Smooth muscle cell (in vitro differentiated cells): ENCODE results near the gene LRIT1. TPM values are rescaled to one million over a fixed set of nuclear protein-coding genes. Genes with fewer than 3 reads are reported as not detected.

ENCODE experiments used
- DNase-seq: peaks from one replicate; lab custom pipeline; 2025; ENCODE audit not compliant: unreplicated experiment; lab: John Stamatoyannopoulos, UW
- H2AFZ ChIP-seq: fragments of 200-600 bp; sonication (generic); 2 replicates; pipeline ENCODE4 v1.6.0; 2016; ENCODE audit warnings: antibody characterized with exemption, low read depth, mild to moderate bottlenecking
- H3F3A ChIP-seq: fragments of 200-600 bp; sonication (generic); 2 replicates; pipeline ENCODE4 v1.6.0; 2017; ENCODE audit warnings: antibody characterized with exemption, low read depth
- H3K27ac ChIP-seq: fragments of 200-600 bp; sonication (generic); 2 replicates; pipeline ENCODE4 v1.5.1; 2016; ENCODE audit warnings: low read depth, mild to moderate bottlenecking
- H3K27me3 ChIP-seq: fragments of 200-600 bp; sonication (generic); 2 replicates; pipeline ENCODE4 v1.6.1; 2016; ENCODE audit warnings: low read depth, mild to moderate bottlenecking
- H3K36me3 ChIP-seq: fragments of 200-600 bp; sonication (generic); 2 replicates; pipeline ENCODE4 v1.5.1; 2016; ENCODE audit warnings: low read depth
- H3K4me1 ChIP-seq: fragments of 200-600 bp; sonication (generic); 2 replicates; pipeline ENCODE4 v1.5.1; 2016; ENCODE audit warnings: low read depth
- H3K4me2 ChIP-seq: fragments of 200-600 bp; sonication (generic); 2 replicates; pipeline ENCODE4 v1.6.0; 2016; ENCODE audit warnings: mild to moderate bottlenecking
- H3K4me3 ChIP-seq: fragments of 200-600 bp; sonication (generic); 2 replicates; pipeline ENCODE4 v1.5.1; 2016; ENCODE audit warnings: mild to moderate bottlenecking
- H3K79me2 ChIP-seq: fragments of 200-600 bp; sonication (generic); 2 replicates; pipeline ENCODE4 v1.6.0; 2016; ENCODE audit warnings: low read depth, mild to moderate bottlenecking
- H3K9ac ChIP-seq: fragments of 200-600 bp; sonication (generic); 2 replicates; pipeline ENCODE4 v1.6.0; 2016; ENCODE audit warnings: low read depth
- H3K9me3 ChIP-seq: fragments of 200-600 bp; sonication (generic); replicated peaks from 2 replicates; pipeline ENCODE4 v1.5.1; 2016; ENCODE audit warnings: low read depth
- H4K20me1 ChIP-seq: fragments of 200-600 bp; sonication (generic); 2 replicates; pipeline ENCODE4 v1.6.0; 2016; ENCODE audit warnings: low read depth
- CTCF ChIP-seq: fragments of 200-600 bp; sonication (generic); IDR thresholded peaks from 2 replicates; pipeline ENCODE4 v1.5.1; 2017; ENCODE audit warnings: borderline replicate concordance, mild to moderate bottlenecking, antibody characterized with exemption; ENCODE audit not compliant: insufficient read depth, poor library complexity, severe bottlenecking
- WGBS: methylation state at CpG from one replicate; pipeline ENCODE4 v1.1.7; 2016; ENCODE audit warnings: low lambda C conversion rate; 5-methylcytosine and 5-hydroxymethylcytosine counted together
- polyA plus RNA-seq: library from polyadenylated mRNA; unstranded; fragments of >200 nt; fragmentation: Nextera tagmentation; extraction: Ambion mirVana; gene quantifications from 2 replicates; pipeline ENCODE4 v1.2.1, GENCODE V29; 2016
- total RNA-seq: library from RNA; depleted of rRNA; stranded (reverse); fragments of >200 nt; gene quantifications from 2 replicates; pipeline ENCODE4 v1.2.3, GENCODE V29; 2014

LRIT1 gene
- total and polyA plus RNA-seq, 2 experiments from 2014 or later = not detected

GRCh38 chr10:84258034-84258695 is 16.8 kb upstream of the LRIT1 start:
- Histone ChIP-seq H4K20me1 (no peaks in the 10 kb centered on the region), H3K27me3 (no peaks in the 10 kb centered on the region), H3K27ac (no peak overlapping the region), H3K36me3 (no peaks in the 10 kb centered on the region), H3K79me2 (no peaks in the 10 kb centered on the region), H3F3A (no peaks in the 10 kb centered on the region), H3K4me1 (no peaks in the 10 kb centered on the region), H3K9ac (no peak overlapping the region), H2AFZ (no peak overlapping the region), H3K4me3 (no peak overlapping the region), H3K9me3 (no peaks in the 10 kb centered on the region), H3K4me2 (no peak overlapping the region)
- WGBS = 82% methylated on average over 7 of the region's 7 CpGs
- DNase-seq = no peak
- no peak for TF ChIP-seq CTCF

GRCh38 chr10:84257343-84258020 is 16.1 kb upstream of the LRIT1 start:
- Histone ChIP-seq H3K27me3 (no peaks in the 10 kb centered on the region), H3K36me3 (no peaks in the 10 kb centered on the region), H3K27ac (no peak overlapping the region), H4K20me1 (no peaks in the 10 kb centered on the region), H3K9ac (no peak overlapping the region), H3F3A (no peaks in the 10 kb centered on the region), H3K4me2 (peak overlapping the region; percentile 31), H3K9me3 (no peaks in the 10 kb centered on the region), H2AFZ (no peak overlapping the region), H3K4me1 (no peaks in the 10 kb centered on the region), H3K4me3 (no peak overlapping the region), H3K79me2 (no peaks in the 10 kb centered on the region)
- no peak for TF ChIP-seq CTCF
- no peak for DNase-seq
- 71% methylated on average over 15 of the region's 15 CpGs for WGBS

GRCh38 chr10:84256510-84257342 is 15.4 kb upstream of the LRIT1 start:
- no peaks in the 10 kb centered on the region for H3K4me1 ChIP-seq

More at GRCh38 chr10:84256510-84257342, 15.4 kb upstream of the LRIT1 start:
- TF ChIP-seq CTCF = peak; percentile 45
- no peaks in the 10 kb centered on the region for H3F3A ChIP-seq
- no peaks in the 10 kb centered on the region for H3K36me3 ChIP-seq
- no peaks in the 10 kb centered on the region for H3K27me3 ChIP-seq
- H2AFZ ChIP-seq = no peak overlapping the region
- H3K4me2 ChIP-seq = peak overlapping the region; percentile 31
- no peaks in the 10 kb centered on the region for H3K79me2 ChIP-seq
- H3K4me3 ChIP-seq = no peak overlapping the region
- no peak for DNase-seq
- 56% methylated on average over 35 of the region's 35 CpGs for WGBS
- H3K9ac ChIP-seq = no peak overlapping the region
- no peaks in the 10 kb centered on the region for H4K20me1 ChIP-seq
- no peak overlapping the region for H3K27ac ChIP-seq
- no peaks in the 10 kb centered on the region for H3K9me3 ChIP-seq
